GM19238 (cell line): Measurements from ENCODE around the gene TMEM217.
"Not testable (repeated sequence)": the region's sequence is repeated elsewhere in the genome, so short reads cannot be mapped to it uniquely, and the experiment has no call there.

Experiments
- DNase-seq: peaks from one replicate; pipeline ENCODE4 v3.0.0; 2011; ENCODE audit warnings: low spot score; ENCODE audit not compliant: insufficient read length

TMEM217 gene

DNA sequence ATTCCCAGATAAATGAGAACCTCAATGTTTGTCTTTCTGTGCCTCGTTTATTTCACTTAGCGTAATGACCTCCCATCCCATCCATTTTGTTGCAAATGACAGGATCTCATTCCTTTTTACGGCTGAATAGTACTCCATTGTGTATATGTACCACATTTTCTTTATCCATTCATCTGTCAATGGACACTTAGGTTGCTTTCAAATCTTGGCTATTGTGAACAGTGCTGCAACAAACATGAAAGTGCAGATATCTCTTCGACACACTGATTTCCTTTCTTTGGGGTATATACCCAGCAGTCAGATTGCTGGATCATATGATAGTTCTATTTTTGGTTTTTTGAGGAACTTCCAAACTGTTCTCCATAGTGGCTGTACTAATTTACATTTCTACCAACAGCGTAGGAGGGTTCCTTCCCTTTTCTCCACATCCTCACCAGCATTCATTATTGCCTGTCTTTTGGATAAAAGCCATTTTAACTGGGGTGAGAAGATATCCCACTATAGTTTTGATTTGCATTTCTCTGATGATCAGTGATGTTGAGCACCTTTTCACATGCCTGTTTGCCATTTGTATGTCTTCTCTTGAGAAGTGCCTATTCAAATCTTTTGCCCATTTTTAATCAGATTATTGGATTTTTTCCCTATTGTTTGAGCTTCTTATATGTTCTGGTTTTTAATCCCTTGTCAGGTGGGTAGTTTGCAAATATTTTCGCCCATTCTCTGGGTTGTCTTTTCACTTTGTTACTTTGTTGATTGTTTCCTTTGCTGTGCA, 71.8 kb downstream of the TMEM217 start:
- DNase-seq, result not testable (repeated sequence)

DNA sequence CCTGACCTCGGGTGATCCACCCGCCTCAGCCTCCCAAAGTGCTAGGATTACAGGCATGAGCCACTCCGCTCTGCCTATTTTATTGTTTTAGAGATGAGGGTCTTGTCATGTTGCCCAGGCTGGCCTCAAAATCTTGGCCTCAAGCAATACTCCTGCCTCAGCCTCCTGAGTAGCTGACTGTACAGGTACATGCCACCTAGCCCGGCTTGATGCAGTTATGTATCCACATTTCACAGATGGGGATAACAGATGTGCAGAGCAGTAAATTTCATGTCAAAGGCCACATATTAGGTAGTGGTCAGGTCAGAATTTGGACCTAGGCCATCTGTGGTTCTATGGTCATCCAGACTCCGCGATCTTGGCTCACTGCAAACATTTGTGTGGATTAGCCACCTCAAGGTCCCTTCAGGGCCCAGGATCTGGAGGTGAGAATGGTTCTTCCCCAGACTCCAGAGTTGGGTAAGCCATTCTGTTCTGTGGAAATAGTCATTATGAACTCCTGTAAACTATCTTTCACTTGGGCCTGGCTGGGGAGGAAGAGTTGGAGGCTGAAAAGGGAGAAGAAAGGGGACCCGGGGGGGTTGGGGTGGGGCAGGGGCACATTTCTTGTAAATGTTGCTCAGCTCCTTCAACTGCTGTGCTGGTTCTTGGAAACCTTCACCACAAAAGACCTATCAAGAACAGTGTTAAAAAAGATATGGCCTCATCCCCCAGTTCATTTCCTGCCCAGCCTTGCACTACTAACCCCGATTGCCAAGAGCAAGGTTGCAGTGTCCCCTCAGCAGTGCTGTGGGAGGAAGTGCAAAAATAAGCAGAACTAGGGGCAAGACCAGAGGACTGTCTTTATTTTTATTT, 75.0 kb downstream of the TMEM217 start:
- DNase-seq, result no peak

DNA sequence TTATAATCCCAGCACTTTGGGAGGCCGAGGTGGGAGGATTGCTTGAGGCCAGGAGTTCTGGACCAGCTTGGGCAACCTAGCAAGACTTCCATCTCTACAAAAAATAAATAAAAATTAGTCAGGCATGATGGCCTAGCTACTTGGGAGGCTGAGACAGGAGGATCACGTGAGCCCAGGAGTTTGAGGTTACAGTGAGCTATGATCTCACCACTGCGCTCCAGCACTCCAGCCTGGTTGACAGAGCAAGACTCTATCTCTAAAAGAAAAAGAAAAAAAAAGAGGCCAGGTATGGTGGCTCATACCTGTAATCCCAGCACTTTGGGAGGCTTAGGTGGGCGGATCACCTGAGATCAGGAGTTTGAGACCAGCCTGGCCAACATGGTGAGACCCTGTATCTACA, 77.3 kb downstream of the TMEM217 start:
- DNase-seq, result not testable (repeated sequence)

DNA sequence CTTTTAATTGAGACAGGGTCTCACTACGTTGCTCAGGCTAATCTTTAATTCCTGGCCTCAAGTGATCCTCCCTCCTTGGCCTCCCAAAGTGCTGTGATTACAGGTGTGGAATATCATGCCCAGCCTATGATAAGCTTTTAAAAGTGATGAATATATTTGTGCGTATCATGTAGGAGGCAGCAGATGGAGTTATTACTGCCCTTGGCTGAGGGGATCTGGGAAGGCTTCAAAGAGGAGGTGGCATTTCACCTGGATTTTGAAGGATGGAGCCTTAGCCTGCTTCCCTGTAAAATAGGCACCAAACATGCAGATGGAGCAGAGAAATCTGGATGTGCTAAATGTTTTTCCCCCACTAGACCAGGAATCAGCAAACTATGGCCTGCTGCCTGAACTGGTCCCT, 77.9 kb downstream of the TMEM217 start:
- no peak for DNase-seq

DNA sequence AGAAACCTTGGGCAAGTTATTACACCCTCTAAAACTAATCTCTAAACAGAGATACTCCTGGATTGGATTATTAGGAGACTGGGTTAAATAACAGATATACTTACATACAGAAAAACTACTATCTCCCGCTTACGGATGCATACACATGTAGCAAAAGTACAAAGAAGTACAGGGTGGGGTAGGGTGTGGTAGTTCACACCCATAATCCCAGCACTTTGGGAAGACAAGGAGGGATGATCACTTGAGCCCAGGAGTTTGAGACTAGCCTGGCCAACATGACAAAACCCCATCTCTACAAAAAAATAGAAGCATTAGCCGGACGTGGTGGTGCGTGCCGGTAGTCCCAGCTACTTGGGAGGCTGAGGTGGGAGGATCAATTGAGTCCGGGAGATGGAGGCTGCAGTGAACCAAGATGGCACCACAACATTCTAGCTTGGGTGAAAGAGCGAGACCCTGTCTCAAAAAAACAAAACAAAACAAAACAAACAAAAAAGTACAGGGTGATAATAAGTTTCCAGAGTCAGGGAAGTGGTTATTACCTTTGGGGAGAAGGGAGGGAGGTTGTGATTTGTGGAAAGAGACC, 79.9 kb downstream of the TMEM217 start:
- no peak for DNase-seq

DNA sequence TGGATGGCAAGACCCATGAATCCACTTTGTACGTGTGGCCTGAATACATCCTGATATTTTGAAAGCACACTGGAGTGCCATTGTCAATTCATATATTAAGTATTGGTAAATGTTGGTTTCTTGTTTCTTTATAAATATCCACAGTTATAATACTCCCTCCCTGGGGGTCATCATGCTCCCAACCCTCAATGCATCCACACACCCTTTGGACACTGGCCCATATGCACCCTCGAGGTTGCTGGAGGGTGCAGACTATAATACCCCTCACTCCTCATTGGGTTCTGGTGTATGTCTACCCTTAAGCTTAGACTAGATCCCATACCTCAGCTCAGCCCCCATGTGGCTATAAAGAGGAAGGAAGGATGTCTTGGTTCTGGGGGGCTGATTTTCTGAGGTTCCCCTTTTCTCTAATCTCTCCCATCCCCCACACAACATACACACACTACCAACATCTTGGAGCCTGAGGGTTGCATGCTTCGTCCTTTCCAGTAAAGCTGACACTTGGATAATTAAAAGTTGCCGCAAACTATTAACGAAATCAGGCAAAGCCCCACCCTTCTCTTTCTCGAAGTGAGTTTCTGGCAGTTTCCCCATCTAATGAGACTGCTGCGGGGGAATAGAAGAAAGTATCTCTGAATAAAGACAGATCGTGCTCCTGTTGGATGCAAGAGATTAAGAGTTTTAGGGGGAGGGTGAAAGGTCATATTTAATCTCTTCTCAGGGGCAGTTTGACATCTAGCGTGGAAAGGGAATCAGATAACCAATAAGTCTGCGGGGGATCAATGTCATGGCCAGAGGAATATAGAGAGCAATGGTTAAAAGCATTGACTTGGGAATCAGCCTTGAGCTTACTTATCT, 80.6 kb downstream of the TMEM217 start:
- no peak for DNase-seq

DNA sequence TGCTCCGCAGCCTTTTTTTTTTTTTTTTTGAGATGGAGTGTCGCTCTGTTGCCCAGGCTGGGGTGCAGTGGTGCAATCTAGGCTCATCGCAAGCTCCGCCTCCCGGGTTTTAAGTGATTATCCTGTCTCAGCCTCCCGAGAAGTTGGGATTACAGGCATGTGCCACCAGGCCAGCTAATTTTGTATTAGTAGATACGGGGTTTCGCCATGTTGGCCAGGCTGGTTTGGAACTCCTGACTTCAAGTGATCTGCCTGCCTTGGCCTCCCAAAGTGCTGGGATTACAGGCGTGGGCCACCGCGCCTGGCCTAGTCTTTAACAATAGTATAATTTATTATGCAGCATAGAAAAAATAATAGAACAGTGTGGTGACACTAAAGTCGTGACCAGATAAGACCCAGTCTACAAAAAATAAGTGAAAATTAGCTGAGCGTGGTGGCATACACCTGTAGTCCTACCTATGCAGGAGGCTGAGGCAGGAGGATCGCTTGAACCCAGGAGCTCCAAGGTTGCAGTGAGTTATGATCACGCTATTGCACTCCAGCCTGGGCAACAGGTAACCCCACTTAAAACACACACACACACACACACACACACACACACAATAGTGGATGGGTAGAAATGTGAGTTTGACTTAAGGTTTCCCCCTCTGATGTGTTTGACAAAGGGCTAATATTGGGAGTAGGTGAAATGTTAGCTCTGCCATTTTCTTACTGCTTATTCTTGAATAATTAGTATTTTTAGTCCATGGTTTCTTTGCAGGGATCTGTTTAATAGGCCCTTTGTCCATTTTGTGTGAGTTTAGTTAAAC, 81.5 kb downstream of the TMEM217 start:
- DNase-seq, result no peak

DNA sequence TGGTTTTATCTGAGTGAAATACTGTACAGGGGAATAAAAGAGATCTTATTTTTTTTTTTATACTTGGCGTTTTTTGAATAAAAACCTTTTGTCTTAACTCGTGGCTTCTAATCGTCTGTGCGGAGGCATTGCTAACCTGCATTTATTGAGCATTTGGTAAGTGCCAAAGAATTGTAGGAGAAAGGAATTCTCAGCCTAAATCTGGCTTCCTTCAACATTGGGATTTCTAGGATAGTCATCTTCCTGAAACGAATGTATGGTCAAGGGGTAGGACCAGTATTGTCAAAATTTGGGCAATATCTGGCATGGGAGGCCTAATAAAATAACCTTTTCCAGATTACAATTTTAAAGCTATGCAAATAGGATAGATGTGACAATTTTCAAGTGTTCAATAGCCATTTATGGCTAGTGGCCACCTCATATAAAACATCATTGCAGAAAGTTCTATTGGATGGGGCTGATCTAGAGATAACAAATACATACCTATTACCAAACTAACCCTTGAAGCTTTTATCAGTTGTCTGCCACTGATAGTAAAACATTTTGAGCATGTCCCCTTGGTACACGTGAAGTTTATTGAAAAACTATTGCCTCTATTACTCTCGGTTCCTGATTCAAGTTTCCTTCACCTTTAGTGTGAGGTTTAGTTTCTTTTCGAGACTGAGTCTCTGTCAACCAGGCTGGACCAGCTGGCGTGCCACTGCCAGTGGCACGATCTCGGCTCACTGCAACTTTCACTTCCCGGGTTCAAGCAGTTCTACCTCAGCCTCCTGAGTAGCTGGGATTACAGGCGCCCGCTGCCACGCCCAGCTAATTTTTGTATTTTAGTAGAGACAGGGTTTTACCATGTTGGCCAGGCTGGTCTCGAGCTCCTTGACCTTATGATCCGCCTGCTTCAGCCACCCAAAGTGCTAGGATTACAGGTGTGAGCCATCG, 82.3 kb downstream of the TMEM217 start:
- peak; percentile 23 for DNase-seq

DNA sequence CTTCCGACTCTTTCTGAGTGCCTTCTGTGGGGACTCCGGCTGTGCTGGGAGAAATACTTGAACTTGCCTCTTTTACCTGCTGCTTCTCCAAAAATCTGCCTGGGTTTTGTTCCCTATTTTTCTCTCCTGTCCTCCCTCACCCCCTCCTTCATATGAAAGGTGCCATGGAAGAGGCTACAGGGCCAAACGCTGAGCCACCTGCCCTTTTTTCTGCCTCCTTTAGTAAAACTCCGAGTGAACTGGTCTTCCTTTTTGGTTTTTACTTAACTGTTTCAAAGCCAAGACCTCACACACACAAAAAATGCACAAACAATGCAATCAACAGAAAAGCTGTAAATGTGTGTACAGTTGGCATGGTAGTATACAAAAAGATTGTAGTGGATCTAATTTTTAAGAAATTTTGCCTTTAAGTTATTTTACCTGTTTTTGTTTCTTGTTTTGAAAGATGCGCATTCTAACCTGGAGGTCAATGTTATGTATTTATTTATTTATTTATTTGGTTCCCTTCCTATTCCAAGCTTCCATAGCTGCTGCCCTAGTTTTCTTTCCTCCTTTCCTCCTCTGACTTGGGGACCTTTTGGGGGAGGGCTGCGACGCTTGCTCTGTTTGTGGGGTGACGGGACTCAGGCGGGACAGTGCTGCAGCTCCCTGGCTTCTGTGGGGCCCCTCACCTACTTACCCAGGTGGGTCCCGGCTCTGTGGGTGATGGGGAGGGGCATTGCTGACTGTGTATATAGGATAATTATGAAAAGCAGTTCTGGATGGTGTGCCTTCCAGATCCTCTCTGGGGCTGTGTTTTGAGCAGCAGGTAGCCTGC, 83.2 kb downstream of the TMEM217 start:
- no peak for DNase-seq

DNA sequence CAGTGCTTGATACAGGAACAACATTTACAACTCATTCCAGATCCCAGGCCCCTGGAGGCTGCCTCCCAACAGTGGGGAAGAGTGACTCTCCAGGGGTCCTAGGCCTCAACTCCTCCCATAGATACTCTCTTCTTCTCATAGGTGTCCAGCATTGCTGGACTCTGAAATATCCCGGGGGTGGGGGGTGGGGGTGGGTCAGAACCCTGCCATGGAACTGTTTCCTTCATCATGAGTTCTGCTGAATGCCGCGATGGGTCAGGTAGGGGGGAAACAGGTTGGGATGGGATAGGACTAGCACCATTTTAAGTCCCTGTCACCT, 83.8 kb downstream of the TMEM217 start:
- DNase-seq, result no peak

DNA sequence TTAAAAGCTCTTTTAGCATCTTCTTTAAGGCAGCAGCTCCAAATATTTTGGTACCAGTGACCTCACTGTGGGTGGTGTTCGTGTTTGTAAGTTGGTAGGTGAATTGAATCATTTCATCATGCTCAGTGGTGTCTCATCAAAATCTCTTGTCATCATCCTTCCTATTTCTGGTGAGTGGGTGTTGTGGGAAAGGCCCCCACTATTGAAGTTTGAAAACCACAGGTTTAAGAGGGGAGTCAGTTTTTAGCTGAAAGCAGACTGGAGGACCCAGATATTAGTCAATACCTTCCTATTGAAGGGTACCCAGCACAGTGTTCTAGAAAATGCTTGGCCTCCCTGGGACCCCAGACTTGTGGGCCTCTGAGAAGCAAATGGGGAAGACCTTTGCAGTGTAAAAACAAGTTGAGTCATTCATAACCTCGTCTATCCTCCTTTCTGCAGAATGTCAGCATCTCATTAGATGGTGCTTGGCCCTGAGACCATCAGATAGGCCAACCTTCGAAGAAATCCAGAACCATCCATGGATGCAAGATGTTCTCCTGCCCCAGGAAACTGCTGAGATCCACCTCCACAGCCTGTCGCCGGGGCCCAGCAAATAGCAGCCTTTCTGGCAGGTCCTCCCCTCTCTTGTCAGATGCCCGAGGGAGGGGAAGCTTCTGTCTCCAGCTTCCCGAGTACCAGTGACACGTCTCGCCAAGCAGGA, 84.3 kb downstream of the TMEM217 start:
- DNase-seq, result no peak

DNA sequence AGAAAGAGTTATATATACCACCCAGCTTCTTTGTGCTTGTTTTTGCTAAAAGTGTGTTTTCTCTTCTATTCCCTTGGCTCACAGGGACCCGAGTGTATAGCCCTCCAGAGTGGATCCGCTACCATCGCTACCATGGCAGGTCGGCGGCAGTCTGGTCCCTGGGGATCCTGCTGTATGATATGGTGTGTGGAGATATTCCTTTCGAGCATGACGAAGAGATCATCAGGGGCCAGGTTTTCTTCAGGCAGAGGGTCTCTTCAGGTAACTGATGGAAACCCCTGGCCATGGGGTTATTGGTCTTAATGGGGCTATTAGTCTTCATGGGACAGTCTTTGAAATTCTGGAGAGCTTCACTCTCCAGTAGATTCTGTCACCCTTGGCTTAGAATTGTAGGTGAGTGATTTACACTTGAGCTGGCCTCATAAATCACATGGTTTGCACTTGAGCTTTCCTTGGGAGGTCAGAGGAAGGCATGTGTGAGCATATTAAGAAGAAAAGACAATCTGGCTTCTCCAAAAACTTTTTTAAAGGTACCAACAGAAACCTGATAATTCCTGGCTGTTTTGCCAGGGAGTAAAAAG, 84.9 kb downstream of the TMEM217 start:
- DNase-seq, result no peak

DNA sequence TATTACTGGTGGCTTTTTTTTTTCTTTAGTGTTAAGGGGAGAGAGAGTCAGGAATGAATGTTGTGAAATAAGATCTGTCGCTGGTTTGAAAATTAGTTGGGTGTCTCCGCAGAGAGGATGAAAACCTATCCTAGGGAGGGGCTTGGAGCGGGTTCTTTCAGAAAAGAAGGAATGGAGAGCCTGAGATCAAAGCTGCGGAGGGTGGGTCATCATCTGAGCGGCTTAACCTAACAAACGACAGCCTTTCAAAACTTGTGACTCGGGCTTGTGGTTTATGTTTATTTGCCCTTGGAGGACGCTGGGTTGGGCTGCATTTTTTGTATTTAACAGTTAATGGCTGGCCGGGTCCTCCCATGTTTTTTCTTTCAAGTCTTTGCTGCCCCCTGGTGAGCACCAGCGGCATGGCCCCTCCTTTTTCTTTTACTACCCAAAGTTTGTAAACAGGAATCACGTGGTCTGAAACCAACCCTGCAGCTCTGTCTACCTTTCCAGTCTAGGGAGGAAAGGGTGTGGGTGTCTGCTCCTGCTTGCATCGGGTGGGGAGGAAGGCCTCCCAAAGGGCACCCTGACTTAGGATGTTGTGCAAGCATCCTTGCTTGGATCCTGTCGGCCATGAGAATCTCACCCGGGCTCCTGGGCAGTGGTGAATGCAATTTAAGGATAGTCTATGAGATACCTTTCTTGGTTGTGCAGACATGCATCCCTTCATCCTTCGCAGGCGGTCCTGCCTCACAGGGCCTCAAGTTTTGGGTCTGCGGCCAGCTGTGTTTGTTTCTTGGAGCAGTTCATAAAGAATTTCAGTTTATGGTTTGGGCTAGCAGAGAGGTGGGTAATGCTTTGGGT, 85.8 kb downstream of the TMEM217 start:
- DNase-seq, result peak; percentile 53

DNA sequence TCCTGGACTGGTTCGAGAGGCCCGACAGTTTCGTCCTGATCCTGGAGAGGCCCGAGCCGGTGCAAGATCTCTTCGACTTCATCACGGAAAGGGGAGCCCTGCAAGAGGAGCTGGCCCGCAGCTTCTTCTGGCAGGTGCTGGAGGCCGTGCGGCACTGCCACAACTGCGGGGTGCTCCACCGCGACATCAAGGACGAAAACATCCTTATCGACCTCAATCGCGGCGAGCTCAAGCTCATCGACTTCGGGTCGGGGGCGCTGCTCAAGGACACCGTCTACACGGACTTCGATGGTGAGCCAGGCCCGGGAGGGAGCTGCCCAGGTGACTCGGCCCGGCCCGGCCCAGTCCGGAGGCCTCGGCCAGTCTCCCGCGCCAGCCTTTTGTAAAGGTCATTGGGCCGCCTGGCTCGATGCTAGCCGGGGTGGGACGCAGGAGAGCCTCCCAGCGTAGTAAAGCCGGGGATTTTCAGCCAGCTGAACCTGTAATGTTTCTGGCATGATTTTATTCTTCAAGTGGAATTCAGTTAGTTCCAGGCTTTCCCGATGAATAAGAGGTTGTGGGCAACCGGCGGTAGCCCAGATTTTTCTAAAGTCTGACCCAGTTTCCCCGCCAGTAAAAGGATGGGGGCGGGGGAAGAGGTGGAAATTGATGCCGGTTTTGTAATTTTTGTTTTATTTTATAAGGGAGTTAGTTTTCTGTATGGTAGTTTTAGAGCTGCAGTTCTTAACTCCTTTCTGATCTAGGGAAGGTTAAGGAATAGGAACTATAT, 86.6 kb downstream of the TMEM217 start:
- no peak for DNase-seq

DNA sequence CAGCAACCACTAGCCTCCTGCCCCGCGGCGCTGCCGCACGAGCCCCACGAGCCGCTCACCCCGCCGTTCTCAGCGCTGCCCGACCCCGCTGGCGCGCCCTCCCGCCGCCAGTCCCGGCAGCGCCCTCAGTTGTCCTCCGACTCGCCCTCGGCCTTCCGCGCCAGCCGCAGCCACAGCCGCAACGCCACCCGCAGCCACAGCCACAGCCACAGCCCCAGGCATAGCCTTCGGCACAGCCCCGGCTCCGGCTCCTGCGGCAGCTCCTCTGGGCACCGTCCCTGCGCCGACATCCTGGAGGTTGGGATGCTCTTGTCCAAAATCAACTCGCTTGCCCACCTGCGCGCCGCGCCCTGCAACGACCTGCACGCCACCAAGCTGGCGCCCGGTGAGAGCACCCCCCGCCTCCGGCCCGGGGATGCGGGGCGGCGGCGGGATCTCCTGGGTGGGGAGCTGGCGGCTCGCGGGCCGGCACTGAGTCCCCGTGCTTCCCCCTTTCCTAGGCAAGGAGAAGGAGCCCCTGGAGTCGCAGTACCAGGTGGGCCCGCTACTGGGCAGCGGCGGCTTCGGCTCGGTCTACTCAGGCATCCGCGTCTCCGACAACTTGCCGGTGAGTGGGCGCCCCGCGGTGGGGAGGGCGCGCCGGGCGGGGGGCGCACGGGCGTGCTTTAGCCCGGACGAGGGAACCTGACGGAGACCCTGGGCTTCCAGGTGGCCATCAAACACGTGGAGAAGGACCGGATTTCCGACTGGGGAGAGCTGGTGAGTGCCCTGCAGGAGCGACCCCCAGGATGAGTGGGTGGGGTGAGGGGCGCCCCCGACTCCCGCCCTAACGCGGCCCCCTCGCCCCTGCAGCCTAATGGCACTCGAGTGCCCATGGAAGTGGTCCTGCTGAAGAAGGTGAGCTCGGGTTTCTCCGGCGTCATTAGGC, 87.4 kb downstream of the TMEM217 start:
- peak; percentile 45 for DNase-seq
